Kidney epithelial cell (primary cell): ENCODE results near the gene ARL15. TPM values are rescaled to one million over a fixed set of nuclear protein-coding genes. Genes with fewer than 3 reads are reported as not detected.

ENCODE experiments used
- DNase-seq: peaks from one replicate; pipeline ENCODE4 v3.0.0-alpha.2; 2010; ENCODE audit warnings: low read depth
- H3K27me3 ChIP-seq: 2 replicates; pipeline ENCODE4 v1.6.0; 2011; ENCODE audit warnings: low read length; ENCODE audit not compliant: control insufficient read depth, insufficient read depth
- H3K36me3 ChIP-seq: 2 replicates; pipeline ENCODE4 v1.5.1; 2011; ENCODE audit warnings: low read length; ENCODE audit not compliant: control insufficient read depth, insufficient read depth
- H3K4me3 ChIP-seq: 2 replicates; pipeline ENCODE4 v1.5.1; 2011; ENCODE audit warnings: low read depth, mild to moderate bottlenecking, control low read depth, low read length
- CTCF ChIP-seq: IDR thresholded peaks from 2 replicates; pipeline ENCODE4 v1.5.1; 2011; ENCODE audit warnings: mild to moderate bottlenecking, moderate library complexity, low read length, control low read depth, inconsistent platforms; ENCODE audit not compliant: insufficient read depth, poor library complexity, severe bottlenecking
- total RNA-seq: library from RNA; depleted of rRNA; stranded (reverse); fragments of >200 nt; gene quantifications from 2 replicates; pipeline ENCODE4 v1.2.3, GENCODE V29; 2015

The ARL15 gene
- total RNA-seq, 1 donor from 2014 or later, result 9.7 TPM

GRCh38 chr5:54021431-54022164, 288.8 kb downstream of the ARL15 start:
- Histone ChIP-seq H3K36me3 (no peaks in the 10 kb centered on the region), H3K27me3 (no peaks in the 10 kb centered on the region), H3K4me3 (no peak overlapping the region)
- no peak for DNase-seq
- TF ChIP-seq CTCF, result no peak

GRCh38 chr5:54018438-54018837, 291.9 kb downstream of the ARL15 start:
- TF ChIP-seq CTCF, result no peak
- H3K4me3 ChIP-seq, result no peak overlapping the region
- DNase-seq, result no peak
- no peaks in the 10 kb centered on the region for H3K36me3 ChIP-seq
- no peaks in the 10 kb centered on the region for H3K27me3 ChIP-seq

GRCh38 chr5:54017580-54017979, 292.8 kb downstream of the ARL15 start:
- Histone ChIP-seq H3K27me3 (no peaks in the 10 kb centered on the region), H3K36me3 (no peaks in the 10 kb centered on the region), H3K4me3 (no peak overlapping the region)
- DNase-seq, result no peak
- no peak for TF ChIP-seq CTCF

- Histone ChIP-seq H3K27me3 (no peaks in the 10 kb centered on the region), H3K36me3 (no peaks in the 10 kb centered on the region), H3K4me3 (no peak overlapping the region)
- no peak for TF ChIP-seq CTCF
- peak; percentile 68 for DNase-seq
These were observed 296.7 kb downstream of the ARL15 start for GRCh38 chr5:54013556-54014194.

- no peak for DNase-seq
- no peak overlapping the region for H3K4me3 ChIP-seq
These were observed 300.5 kb downstream of the ARL15 start for GRCh38 chr5:54009828-54010227.

More at GRCh38 chr5:54009828-54010227, 300.5 kb downstream of the ARL15 start:
- Histone ChIP-seq H3K36me3 (no peaks in the 10 kb centered on the region), H3K27me3 (no peaks in the 10 kb centered on the region)
- no peak for TF ChIP-seq CTCF
